H1 (cell line): ENCODE data around the gene LGALS9. TPM values are rescaled to one million over a fixed set of nuclear protein-coding genes. Genes with fewer than 3 reads are reported as not detected.

Experiments used
- CHD1 ChIP-seq: IDR thresholded peaks from 2 replicates; pipeline ENCODE4 v1.6.1; 2012; ENCODE audit warnings: low read depth, low read length, improper control_type of control experiment
- POU5F1 ChIP-seq: IDR thresholded peaks from 2 replicates; pipeline ENCODE4 v1.6.1; 2011; ENCODE audit warnings: low read depth, mild to moderate bottlenecking, low read length, moderate library complexity
- SP2 ChIP-seq: IDR thresholded peaks from 2 replicates; pipeline ENCODE4 v1.6.1; 2012; ENCODE audit warnings: mild to moderate bottlenecking, low read length, inconsistent platforms
- polyA plus RNA-seq, 7 experiments: library from polyadenylated mRNA; depleted of rRNA in 3 of 7; stranded (reverse) in 5 of 7; unstranded in 2 of 7; fragments of >200 nt in 5 of 7; fragments of 200-250 nt in 2 of 7; gene quantifications; 1 replicate in 5 of 7; 2 replicates in 1 of 7; 4 replicates in 1 of 7; pipeline versions ENCODE4 v1.2.1 to v1.2.3, GENCODE V29; 2011 to 2013; ENCODE audit warnings: missing spikeins in 2 of 7, mixed read lengths in 2 of 7
- total RNA-seq: library from RNA; stranded (reverse); fragmentation: NEBNext Ultra II Directional; extraction: Animal tissue kit (Norgen Biotek cat#: 25700); gene quantifications from 2 replicates; pipeline ENCODE4 v1.2.1, GENCODE V29; 2021
- TF ChIP-seq, protein P1 (sequence below): IDR thresholded peaks from 2 replicates; pipeline ENCODE4 v1.6.1; 2011; ENCODE audit warnings: low read length, improper control_type of control experiment

The LGALS9 gene
- total and polyA plus RNA-seq, 2 of the 8 experiments (the other 6 are each of a cell fraction or from before 2014, with no cell fraction given) = 0.95 to 1.7 TPM

DNA sequence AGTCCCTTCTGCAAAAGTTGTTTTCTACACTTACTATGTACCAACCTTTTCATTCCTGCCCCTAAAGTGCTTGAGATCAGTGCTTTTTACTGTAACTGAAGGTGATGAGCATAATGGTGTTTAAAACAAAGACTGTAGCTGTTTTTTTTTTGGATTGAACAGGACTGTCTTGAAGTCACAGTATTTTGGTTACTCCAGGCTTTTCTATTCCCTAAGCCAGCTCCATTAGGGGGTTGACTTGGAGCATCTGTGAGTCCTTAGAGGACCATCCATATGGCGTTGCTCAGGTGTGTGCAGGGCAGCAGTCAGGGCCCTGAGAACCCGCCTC is 29.0 kb upstream of the LGALS9 start (continued):
- TF ChIP-seq, protein P1, sequence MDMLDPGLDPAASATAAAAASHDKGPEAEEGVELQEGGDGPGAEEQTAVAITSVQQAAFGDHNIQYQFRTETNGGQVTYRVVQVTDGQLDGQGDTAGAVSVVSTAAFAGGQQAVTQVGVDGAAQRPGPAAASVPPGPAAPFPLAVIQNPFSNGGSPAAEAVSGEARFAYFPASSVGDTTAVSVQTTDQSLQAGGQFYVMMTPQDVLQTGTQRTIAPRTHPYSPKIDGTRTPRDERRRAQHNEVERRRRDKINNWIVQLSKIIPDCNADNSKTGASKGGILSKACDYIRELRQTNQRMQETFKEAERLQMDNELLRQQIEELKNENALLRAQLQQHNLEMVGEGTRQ = no peak
- no peak for TF ChIP-seq POU5F1
- no peak for TF ChIP-seq CHD1
- TF ChIP-seq SP2 = no peak
